Measurements from ENCODE around the gene IGFBP3.

IGFBP3 gene

GRCh38 chr7:45891462-45892402, 29.3 kb downstream of the IGFBP3 start:
- no peak for DNase-seq (ENCODE audit: low spot score)

- no peak for DNase-seq (ENCODE audit: low spot score)
These were observed 30.1 kb downstream of the IGFBP3 start for GRCh38 chr7:45890902-45891461.

GRCh38 chr7:45890125-45890901, 30.8 kb downstream of the IGFBP3 start:
- no peak for DNase-seq (ENCODE audit: low spot score)

GRCh38 chr7:45889367-45890067, 31.6 kb downstream of the IGFBP3 start:
- DNase-seq (ENCODE audit: low spot score) = no peak

- no peak for DNase-seq (ENCODE audit: low spot score)
These were observed 32.1 kb downstream of the IGFBP3 start for GRCh38 chr7:45888993-45889366.

GRCh38 chr7:45888185-45888992, 32.7 kb downstream of the IGFBP3 start, which contains the start of gene IGFBP1:
IGFBP1 (plus strand) TSS chr7:45888488; CDS start chr7:45888653, 165 bp downstream.
- DNase-seq (ENCODE audit: low spot score) = peak; percentile 48

GRCh38 chr7:45886931-45887667, 34.0 kb downstream of the IGFBP3 start:
- no peak for DNase-seq (ENCODE audit: low spot score)

GRCh38 chr7:45885264-45885882, 35.7 kb downstream of the IGFBP3 start:
- DNase-seq (ENCODE audit: low spot score) = no peak

GRCh38 chr7:45884136-45884535, 36.9 kb downstream of the IGFBP3 start:
- DNase-seq (ENCODE audit: low spot score) = no peak

- no peak for DNase-seq (ENCODE audit: low spot score)
These were observed 38.6 kb downstream of the IGFBP3 start for GRCh38 chr7:45882465-45882810.

- peak; percentile 71 for DNase-seq (ENCODE audit: low spot score)
These were observed 39.2 kb downstream of the IGFBP3 start for GRCh38 chr7:45881759-45882464.

- DNase-seq (ENCODE audit: low spot score) = no peak
These were observed 39.8 kb downstream of the IGFBP3 start for GRCh38 chr7:45881280-45881758.

GRCh38 chr7:45880433-45880860, 40.6 kb downstream of the IGFBP3 start:
- no peak for DNase-seq (ENCODE audit: low spot score)

GRCh38 chr7:45878457-45879144, 42.5 kb downstream of the IGFBP3 start:
- no peak for DNase-seq (ENCODE audit: low spot score)

GRCh38 chr7:45876519-45876918, 44.6 kb downstream of the IGFBP3 start:
- DNase-seq (ENCODE audit: low spot score) = no peak

GRCh38 chr7:45874408-45875131, 46.5 kb downstream of the IGFBP3 start:
- peak; percentile 77 for DNase-seq (ENCODE audit: low spot score)

GRCh38 chr7:45873355-45873754, 47.7 kb downstream of the IGFBP3 start:
- DNase-seq (ENCODE audit: low spot score) = no peak

GRCh38 chr7:45873035-45873354, 48.1 kb downstream of the IGFBP3 start, which contains the start of gene CCDC201:
CCDC201 (minus strand) TSS chr7:45873082; CDS start chr7:45873007, 75 bp downstream.
- no peak for DNase-seq (ENCODE audit: low spot score)

All from hepatic stellate cell (primary cell).